Sigmoid colon (tissue), 7 donors: ENCODE results near the gene SLX1A. TPM values are rescaled to one million over a fixed set of nuclear protein-coding genes. Genes with fewer than 3 reads are reported as not detected.

ENCODE experiments used
- DNase-seq: peaks from one replicate; pipeline ENCODE4 v3.0.0-alpha.2; 2019
- H3K27ac ChIP-seq, 4 donors: fragments of 200-600 bp; sonication (generic); one replicate each; pipeline ENCODE4 v1.5.1; 2016 to 2019; ENCODE audit warnings: mild to moderate bottlenecking in 1 of 4
- H3K27me3 ChIP-seq, 3 donors: fragments of 200-600 bp; sonication (generic); one replicate each; pipeline ENCODE4 v1.5.1; 2019; ENCODE audit warnings: mild to moderate bottlenecking in 1 of 3
- H3K36me3 ChIP-seq, 4 donors: fragments of 200-600 bp; sonication (generic); one replicate each; pipeline ENCODE4 v1.5.1; 2016 to 2019
- H3K4me1 ChIP-seq, 4 donors: fragments of 200-600 bp; sonication (generic); one replicate each; pipeline ENCODE4 v1.5.1; 2017 to 2019
- H3K4me3 ChIP-seq, 4 donors: fragments of 200-600 bp; sonication (generic); one replicate each; pipeline ENCODE4 v1.5.1; 2017 to 2019; ENCODE audit warnings: mild to moderate bottlenecking in 2 of 4, moderate library complexity in 1 of 4
- H3K9me3 ChIP-seq, 4 donors: fragments of 200-600 bp in 3 of 4; sonication (generic) in 3 of 4; one replicate each; pipeline versions ENCODE4 v1.5.1 to v1.6.1; 2013 to 2019
- EP300 ChIP-seq, 4 donors: sonication (generic); formaldehyde crosslinking; IDR thresholded peaks; one replicate each; pipeline ENCODE4 v1.6.1; 2017; ENCODE audit warnings: antibody characterized with exemption in 4 of 4
- POLR2A ChIP-seq, 2 donors: fragments of 450-650 bp; IDR thresholded peaks; one replicate each; pipeline ENCODE4 v1.6.1; 2016; ENCODE audit warnings: antibody characterized with exemption in 2 of 2, mild to moderate bottlenecking in 2 of 2, moderate library complexity in 2 of 2
- POLR2AphosphoS5 ChIP-seq, 4 donors: sonication (generic); formaldehyde crosslinking; IDR thresholded peaks; one replicate each; pipeline ENCODE4 v1.6.1; 2017; ENCODE audit warnings: antibody characterized with exemption in 4 of 4
- WGBS, 2 donors: extraction: QIAGEN DNeasy Blood & Tissue Kit; methylation state at CpG; one replicate each; pipeline ENCODE4 v1.1.7; 2013; 5-methylcytosine and 5-hydroxymethylcytosine counted together
- intact Hi-C: fragments of 100-400 bp; cut with DNase I; formaldehyde crosslinking; loops from one replicate; pipeline ENCODE4 v1.15.1; 2023
- polyA plus RNA-seq, 3 donors: library from polyadenylated mRNA; stranded (reverse); fragments of 200-250 nt; gene quantifications; one replicate each; pipeline ENCODE4 v1.2.3, GENCODE V29; 2013
- total RNA-seq, 4 donors: library from RNA; depleted of rRNA; stranded (reverse); fragments of >200 nt; gene quantifications; one replicate each; pipeline ENCODE4 v1.1.0, GENCODE V29; 2016
- TF ChIP-seq, protein P1 (sequence below), 4 experiments: fragments of 450-650 bp in 3 of 4; fragments of 200-600 bp in 1 of 4; IDR thresholded peaks; one replicate each; pipeline ENCODE4 v1.5.1; 2016 to 2019; ENCODE audit warnings: antibody characterized with exemption in 4 of 4, mild to moderate bottlenecking in 3 of 4, moderate library complexity in 2 of 4
- donor health status: healthy with polysubstance abuse.
- donor health status: Bipolar disorder and iron deficiency.
- donor health status: healthy.

The SLX1A gene
- total and polyA plus RNA-seq, 7 donors, result 12.0 to 77.9 (median 29.6) TPM

DNA sequence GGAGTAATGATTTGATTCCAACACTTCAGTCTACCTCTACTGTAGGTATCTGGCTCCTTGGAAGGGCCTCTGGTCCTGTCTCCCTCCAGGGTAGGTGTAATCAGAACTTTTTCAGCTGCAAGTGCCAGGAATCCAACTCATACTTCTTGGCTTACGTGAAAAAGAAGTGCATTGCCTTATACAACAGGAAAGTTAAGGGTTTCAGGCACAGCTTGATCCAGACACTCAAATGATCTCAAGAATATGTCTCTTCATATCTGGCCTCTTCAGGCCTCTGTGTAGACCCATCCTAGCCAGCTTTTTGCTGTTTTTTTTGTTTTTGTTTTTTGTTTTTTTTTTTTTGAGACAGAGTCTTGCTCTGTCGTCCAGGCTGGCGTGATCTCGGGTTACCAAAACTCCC is 14.5 kb upstream of the SLX1A start:
- Histone ChIP-seq H3K27ac (no peak overlapping the region), H3K4me1 (peaks cover 0 to 15% (median 13%) of the 10 kb centered on the region in 4 donors), H3K36me3 (no peaks in the 10 kb centered on the region), H3K27me3 (no peaks in the 10 kb centered on the region), H3K9me3 (no peaks in the 10 kb centered on the region), H3K4me3 (no peak overlapping the region)
- intact Hi-C loops, result no loop called here
- DNase-seq, result no peak
- 95 to 96% methylated on average over 4 of the region's 4 CpGs for WGBS, 2 donors
- TF ChIP-seq POLR2AphosphoS5 (IDR thresholded peaks at IDR 0.05) (no peak), EP300 (IDR thresholded peaks at IDR 0.05) (no peak), POLR2A (IDR thresholded peaks at IDR 0.05) (no peak)
- TF ChIP-seq, protein P1, sequence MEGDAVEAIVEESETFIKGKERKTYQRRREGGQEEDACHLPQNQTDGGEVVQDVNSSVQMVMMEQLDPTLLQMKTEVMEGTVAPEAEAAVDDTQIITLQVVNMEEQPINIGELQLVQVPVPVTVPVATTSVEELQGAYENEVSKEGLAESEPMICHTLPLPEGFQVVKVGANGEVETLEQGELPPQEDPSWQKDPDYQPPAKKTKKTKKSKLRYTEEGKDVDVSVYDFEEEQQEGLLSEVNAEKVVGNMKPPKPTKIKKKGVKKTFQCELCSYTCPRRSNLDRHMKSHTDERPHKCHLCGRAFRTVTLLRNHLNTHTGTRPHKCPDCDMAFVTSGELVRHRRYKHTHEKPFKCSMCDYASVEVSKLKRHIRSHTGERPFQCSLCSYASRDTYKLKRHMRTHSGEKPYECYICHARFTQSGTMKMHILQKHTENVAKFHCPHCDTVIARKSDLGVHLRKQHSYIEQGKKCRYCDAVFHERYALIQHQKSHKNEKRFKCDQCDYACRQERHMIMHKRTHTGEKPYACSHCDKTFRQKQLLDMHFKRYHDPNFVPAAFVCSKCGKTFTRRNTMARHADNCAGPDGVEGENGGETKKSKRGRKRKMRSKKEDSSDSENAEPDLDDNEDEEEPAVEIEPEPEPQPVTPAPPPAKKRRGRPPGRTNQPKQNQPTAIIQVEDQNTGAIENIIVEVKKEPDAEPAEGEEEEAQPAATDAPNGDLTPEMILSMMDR (IDR thresholded peaks at IDR 0.05), result no peak

DNA sequence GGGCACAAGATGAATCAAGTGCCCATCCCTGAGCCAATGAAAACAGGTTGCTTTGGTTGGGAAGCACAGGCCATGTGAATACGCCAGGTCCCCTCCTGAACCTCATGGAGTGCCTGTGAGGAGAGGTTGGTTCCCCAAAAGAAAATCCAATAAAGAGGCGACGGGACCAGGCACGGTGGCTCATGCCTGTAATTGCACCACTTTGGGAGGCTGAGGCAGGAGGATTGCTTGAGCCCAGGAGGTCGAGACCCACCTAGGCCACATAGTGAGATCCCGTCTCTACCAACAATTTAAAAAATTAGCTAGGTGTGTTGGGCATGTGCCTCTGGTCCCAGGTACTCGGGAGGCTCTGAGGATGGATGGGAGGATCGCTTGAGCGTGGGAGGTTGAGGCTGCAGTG is 13.7 kb upstream of the SLX1A start:
- Histone ChIP-seq H3K9me3 (no peaks in the 10 kb centered on the region), H3K27ac (no peak overlapping the region), H3K4me1 (peaks cover 0 to 17% (median 15%) of the 10 kb centered on the region in 4 donors), H3K36me3 (no peaks in the 10 kb centered on the region), H3K4me3 (no peak overlapping the region), H3K27me3 (no peaks in the 10 kb centered on the region)
- 93 to 97% methylated on average over 9 of the region's 9 CpGs for WGBS, 2 donors
- intact Hi-C loops, result no loop called here
- TF ChIP-seq POLR2AphosphoS5 (IDR thresholded peaks at IDR 0.05) (no peak), POLR2A (IDR thresholded peaks at IDR 0.05) (no peak), EP300 (IDR thresholded peaks at IDR 0.05) (no peak)
- TF ChIP-seq, protein P1 (IDR thresholded peaks at IDR 0.05), result no peak
- no peak for DNase-seq

DNA sequence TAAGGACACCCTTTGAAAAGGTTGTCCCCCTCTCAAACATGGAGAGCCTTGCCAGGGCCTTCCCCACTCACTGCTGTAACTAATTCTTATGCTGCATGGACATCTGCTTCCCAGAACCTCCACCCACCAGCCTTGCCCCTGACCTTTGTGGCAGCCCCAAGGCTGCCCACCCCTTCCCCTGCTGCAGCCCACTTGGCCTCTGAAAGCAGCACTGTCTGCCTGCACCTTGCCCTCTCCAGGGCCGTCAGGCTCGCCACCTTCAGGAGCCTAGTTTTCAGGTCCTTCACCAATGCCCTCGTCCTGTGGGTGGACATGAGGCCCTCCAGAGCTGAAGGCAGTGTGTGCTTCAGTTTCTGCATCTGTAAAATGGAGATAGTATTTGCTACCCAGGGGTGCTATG is 12.9 kb upstream of the SLX1A start:
- Histone ChIP-seq H3K36me3 (no peaks in the 10 kb centered on the region), H3K4me1 (peaks cover 0 to 17% (median 15%) of the 10 kb centered on the region in 4 donors), H3K4me3 (no peak overlapping the region), H3K27me3 (no peaks in the 10 kb centered on the region), H3K9me3 (no peaks in the 10 kb centered on the region), H3K27ac (no peak overlapping the region)
- DNase-seq, result no peak
- WGBS, 2 donors, result 41 to 83% methylated on average over 3 of the region's 3 CpGs
- TF ChIP-seq POLR2AphosphoS5 (IDR thresholded peaks at IDR 0.05) (no peak), EP300 (IDR thresholded peaks at IDR 0.05) (no peak), POLR2A (IDR thresholded peaks at IDR 0.05) (no peak)
- TF ChIP-seq, protein P1 (IDR thresholded peaks at IDR 0.05), result no peak
- intact Hi-C loops, result no loop called here

DNA sequence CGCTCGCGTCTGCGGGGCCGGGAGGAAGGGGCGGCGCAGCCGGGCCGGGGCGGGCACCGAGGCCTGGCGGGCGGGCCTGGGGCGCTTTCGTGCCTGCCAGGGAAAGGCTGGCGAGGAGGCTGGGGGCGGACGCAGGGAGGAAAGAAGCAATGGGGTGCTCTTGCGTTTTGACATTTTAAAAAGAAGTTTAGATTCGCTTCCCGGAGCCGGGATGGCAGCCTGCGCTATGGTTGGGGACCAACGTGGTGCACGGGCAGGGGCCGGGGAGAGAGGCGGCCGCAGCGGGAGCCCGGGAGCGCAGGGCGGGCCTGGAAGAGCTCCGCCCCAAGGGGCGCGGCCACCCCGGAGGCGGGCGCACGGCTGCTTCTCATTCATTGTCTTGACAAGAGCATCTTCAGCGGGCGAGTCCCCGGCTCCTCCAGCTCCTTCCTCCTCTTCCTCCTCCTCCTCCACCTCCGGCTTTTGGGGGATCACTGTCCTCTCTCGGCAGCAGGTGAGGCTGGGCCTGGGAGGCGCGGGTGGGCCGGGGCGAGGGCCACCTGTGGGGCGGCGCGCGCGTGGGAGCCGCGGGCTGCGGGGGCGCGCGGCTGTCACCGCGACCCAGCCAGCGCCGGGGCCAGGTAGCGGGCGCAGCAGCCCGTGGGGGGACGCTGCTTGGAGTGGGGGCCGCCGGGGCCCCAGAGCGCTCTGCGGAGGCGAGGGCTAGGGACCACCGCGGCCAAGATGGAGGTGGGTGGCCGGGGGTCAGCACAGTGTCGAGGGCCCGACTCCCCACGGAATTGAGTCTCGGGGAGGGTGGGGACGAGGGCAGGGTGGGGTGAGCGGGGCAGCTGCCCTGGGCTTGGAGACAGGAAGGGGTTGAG is 10.2 kb upstream of the SLX1A start, which contains the start of gene CORO1A:
Gene CORO1A, plus strand, starts transcription at position 370 of the 863 bp plus-strand sequence. CDS start 1,608 bp downstream, outside the sequence.
- 1 to 2% methylated on average over 81 of the region's 81 CpGs for WGBS, 2 donors
- H3K27me3 ChIP-seq, result no peaks in the 10 kb centered on the region
- H3K27ac ChIP-seq, result peak within 1 kb of the TSS; percentile 73 to 83 (median 78)
- TF ChIP-seq, protein P1 (IDR thresholded peaks at IDR 0.05), result no peak
- TF ChIP-seq POLR2A (IDR thresholded peaks at IDR 0.05) (peak in 1 of 2 donors; percentile 23), POLR2AphosphoS5 (IDR thresholded peaks at IDR 0.05) (peak in 3 of 4 donors; percentile 52 to 80 (median 75))
- H3K4me3 ChIP-seq, result peak within 1 kb of the TSS; percentile 32 to 63 (median 62)
- DNase-seq, result peak; percentile 92
- intact Hi-C loops, result no loop called here
- H3K36me3 ChIP-seq, result no peaks in the 10 kb centered on the region
- H3K4me1 ChIP-seq, result peaks cover 0 to 17% (median 15%) of the 10 kb centered on the region in 4 donors
- H3K9me3 ChIP-seq, result no peaks in the 10 kb centered on the region
